SK-N-MC (cell line): ENCODE data around the gene XRCC2.

Experiments used
- EZH2 ChIP-seq: fragments of 200-600 bp; sonication (generic); IDR thresholded peaks from one replicate; pipeline ENCODE4 v1.6.1; 2017; ENCODE audit warnings: antibody characterized with exemption
- FOXP2 ChIP-seq: optimal IDR thresholded peaks from 2 replicates; pipeline ENCODE3; 2011; ENCODE audit warnings: mild to moderate bottlenecking, moderate library complexity; ENCODE audit not compliant: insufficient read depth; ENCODE audit errors: extremely low read length, control extremely low read depth
- POLR2AphosphoS5 ChIP-seq: IDR thresholded peaks from 2 replicates; pipeline ENCODE4 v1.6.1; 2012; ENCODE audit warnings: mild to moderate bottlenecking, low read depth, low read length, borderline replicate concordance

- no peak for TF ChIP-seq POLR2AphosphoS5
- no peak for TF ChIP-seq EZH2
- TF ChIP-seq FOXP2 = no peak
Observed at GRCh38 chr7:152647009-152647408, 28.9 kb downstream of the XRCC2 start.
